Activated CD4-positive, alpha-beta T cell treated with anti-CD3 and anti-CD28 coated beads, Interleukin-2, amount 50 U/mL, for 16 hours (primary cell): ENCODE measurements around the gene GAL3ST2.
"Not testable (repeated sequence)": the region's sequence is repeated elsewhere in the genome, so short reads cannot be mapped to it uniquely, and the experiment has no call there.

Experiments
- DNase-seq: peaks from one replicate; pipeline ENCODE4 v3.0.0-alpha.2; 2020

GAL3ST2 gene

GRCh38 chr2:241809383-241810306 is 33.0 kb downstream of the GAL3ST2 start:
- no peak for DNase-seq

GRCh38 chr2:241810307-241811200 is 33.9 kb downstream of the GAL3ST2 start:
- no peak for DNase-seq

DNA sequence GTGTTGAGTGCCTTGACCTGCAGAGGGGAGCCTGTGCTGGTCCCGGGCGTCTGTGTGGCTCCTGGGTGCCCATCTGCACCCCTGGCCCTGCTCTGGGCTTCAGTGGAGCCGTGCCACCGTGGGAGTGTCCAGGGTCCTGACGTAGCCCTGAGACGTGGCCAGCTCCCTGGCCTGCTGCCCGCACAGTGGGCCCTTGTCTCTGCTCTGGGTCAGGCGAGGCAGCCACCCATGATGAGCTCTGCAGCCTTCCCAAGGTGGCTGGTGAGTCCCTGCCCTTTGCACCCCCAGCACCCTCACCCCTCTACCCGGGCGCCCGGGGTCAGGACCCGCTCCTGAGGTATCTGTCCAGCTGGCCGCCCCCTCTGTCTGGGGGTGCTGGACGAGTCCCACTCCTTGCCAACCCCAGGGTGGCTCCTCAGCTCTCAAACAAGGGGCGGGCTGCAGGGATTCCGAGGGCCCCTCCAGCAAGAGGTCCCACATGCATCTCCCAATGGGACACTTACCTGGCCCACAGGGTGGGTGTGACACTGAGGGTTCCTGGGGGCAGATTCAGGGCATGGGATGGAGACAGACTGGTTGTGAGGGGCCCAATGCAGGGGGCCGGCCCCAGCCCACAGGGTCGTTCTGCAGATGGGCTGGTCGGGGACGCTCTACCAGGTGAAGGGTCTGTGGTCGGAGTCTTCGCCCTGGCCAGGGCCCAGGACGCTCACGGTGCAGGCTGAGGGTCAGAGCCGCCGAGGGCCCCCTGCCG is 34.8 kb downstream of the GAL3ST2 start:
- DNase-seq: no peak

- no peak for DNase-seq
These were observed 35.5 kb downstream of the GAL3ST2 start for GRCh38 chr2:241811952-241812729.

GRCh38 chr2:241812730-241813643 is 36.4 kb downstream of the GAL3ST2 start:
- no peak for DNase-seq

DNA sequence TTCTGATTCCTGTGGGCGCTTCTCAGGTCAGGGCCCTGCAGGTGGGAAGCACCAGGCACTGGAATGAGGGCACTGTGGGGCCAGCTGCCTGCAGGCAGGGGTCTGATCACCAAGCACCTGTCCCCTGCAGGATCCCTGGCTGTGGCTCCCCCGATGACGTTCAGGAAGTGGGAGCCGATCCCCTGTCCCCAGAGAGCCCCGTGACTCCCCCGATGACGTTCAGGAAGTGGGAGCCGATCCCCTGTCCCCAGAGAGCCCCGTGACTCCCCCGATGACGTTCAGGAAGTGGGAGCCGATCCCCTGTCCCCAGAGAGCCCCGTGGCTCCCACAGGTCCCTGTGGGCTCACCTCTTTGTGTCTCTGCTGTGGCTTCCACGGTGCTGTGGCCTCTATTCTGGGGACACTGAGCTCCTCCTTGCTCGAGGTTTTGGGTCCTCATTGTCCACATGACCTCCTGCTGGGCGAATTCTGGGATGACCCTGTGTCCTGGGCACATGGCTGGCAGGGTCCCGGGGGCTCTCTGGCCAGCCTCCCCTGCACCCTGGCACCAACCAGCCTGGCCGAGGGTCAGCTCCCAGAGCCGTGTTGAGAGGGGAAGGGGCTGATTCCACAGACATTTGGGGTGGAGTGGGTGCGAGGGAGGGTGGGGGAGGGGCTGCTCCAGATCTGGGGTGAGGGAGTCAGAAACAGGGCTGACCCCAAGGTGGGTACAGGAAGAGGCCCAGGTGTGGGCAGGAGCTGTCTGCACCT is 37.2 kb downstream of the GAL3ST2 start:
- no peak for DNase-seq

- DNase-seq: no peak
These were observed 37.7 kb downstream of the GAL3ST2 start for GRCh38 chr2:241814393-241814642.

DNA sequence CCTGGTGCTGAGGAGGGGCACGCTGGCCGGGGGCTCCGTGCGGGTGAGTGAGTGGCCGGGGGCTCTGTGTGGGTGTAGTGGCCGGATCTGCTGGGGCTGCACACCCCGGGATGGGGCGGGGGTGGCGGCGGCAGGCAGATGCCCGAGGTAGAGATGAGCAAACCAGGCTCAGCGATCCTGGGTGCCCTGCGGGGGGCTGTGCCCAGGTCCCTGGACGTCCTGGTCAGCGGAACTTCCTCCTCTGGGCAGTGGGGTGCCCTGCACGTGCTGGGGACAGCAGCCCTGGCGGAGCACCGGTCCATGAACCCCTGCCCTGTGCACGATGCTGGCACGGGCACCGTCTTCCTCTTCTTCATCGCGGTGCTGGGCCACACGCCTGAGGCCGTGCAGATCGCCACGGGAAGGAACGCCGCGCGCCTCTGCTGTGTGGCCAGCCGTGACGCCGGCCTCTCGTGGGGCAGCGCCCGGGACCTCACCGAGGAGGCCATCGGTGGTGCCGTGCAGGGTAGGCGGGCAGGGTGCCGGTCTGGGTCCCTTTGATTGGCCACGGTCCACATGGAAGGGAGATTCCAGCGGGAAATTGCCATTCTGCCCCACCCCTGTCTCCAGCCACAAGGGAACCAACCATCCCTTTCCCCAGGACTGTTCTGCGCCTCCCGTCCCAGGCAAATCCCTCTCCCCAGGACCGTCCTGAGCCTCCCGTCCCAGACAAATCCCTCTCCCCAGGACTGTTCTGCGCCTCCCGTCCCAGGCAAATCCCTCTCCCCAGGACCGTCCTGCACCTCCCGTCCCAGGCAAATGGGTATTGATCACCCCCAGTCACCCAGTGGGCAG is 38.2 kb downstream of the GAL3ST2 start:
- no peak for DNase-seq

DNA sequence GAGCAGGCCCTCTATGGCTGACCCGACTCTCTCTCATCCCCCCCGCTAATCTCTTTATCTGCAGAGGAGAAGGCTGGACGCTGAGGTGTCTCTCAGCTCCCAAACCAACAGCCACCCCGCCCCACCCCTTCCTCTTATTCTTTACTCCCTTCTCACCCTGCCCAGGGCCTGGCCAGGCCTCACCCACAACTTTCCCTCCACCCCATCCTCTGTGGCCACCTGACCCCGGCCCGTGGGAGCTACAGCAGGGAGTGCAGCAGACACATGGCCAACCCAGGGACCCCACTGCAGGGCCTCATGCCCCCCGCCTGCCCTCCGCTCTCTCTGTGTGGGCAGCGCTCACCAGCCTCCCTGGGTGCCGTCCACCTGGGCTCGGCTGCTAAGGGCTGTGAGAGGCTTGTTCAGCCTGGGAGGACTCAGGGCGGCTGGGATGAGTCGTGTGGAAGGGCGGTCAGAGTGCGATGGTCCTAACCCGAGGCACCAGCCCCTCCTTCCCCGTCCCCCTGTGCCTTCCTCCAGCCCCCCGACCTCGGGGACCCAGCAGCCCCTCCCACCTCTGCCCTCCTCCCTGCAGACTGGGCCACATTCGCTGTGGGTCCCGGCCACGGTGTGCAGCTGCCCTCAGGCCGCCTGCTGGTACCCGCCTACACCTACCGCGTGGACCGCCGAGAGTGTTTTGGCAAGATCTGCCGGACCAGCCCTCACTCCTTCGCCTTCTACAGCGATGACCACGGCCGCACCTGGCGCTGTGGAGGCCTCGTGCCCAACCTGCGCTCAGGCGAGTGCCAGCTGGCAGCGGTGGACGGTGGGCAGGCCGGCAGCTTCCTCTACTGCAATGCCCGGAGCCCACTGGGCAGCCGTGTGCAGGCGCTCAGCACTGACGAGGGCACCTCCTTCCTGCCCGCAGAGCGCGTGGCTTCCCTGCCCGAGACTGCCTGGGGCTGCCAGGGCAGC is 39.1 kb downstream of the GAL3ST2 start:
- DNase-seq: no peak

DNA sequence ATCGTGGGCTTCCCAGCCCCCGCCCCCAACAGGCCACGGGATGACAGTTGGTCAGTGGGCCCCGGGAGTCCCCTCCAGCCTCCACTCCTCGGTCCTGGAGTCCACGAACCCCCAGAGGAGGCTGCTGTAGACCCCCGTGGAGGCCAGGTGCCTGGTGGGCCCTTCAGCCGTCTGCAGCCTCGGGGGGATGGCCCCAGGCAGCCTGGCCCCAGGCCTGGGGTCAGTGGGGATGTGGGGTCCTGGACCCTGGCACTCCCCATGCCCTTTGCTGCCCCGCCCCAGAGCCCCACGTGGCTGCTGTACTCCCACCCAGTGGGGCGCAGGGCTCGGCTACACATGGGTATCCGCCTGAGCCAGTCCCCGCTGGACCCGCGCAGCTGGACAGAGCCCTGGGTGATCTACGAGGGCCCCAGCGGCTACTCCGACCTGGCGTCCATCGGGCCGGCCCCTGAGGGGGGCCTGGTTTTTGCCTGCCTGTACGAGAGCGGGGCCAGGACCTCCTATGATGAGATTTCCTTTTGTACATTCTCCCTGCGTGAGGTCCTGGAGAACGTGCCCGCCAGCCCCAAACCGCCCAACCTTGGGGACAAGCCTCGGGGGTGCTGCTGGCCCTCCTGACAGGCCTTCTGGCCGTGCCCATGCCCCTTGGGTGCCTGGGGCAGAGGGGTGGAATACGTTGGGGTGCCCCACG is 40.0 kb downstream of the GAL3ST2 start:
- DNase-seq: no peak

DNA sequence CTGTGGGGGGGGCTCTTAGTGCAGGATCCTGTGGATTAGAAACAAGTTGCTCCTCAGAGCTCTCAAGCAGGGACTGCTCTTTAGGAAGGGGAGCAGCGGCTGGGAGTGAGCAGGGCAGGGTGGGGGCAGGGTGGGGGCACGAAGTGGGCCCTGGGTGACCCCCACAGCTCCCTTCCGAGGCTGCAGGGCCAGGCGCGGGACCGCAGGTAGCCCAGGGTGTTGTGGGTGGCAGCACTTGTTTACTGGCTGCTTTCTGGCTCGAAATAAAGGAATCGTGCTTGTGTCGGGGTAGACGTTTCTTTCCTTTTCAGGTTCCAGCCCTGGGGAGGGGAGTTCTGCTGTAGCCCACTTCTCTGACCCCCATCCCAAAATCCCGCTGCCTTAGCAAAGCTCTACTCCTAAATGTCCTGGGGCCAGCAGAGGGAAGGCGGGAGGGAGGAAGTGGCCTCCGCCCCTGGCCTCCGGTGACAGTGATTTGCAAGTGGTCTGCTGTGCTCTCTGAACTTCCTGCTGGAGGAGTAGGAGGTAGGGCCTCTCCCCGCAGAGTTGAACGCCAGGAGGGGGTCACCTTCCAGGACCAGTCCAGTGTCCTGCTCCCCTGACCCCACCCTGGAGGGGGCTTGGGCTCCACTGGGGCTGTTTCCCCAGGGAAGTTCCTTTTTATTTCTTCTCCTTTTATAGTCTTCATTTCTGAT is 40.7 kb downstream of the GAL3ST2 start:
- no peak for DNase-seq

- DNase-seq: not testable (repeated sequence)
These were observed 41.2 kb downstream of the GAL3ST2 start for GRCh38 chr2:241817821-241818215.

- DNase-seq: no peak
These were observed 41.8 kb downstream of the GAL3ST2 start for GRCh38 chr2:241818229-241818942.

GRCh38 chr2:241818943-241819270 is 42.3 kb downstream of the GAL3ST2 start:
- DNase-seq: no peak

GRCh38 chr2:241819947-241820624 is 43.5 kb downstream of the GAL3ST2 start:
- not testable (repeated sequence) for DNase-seq
